Measurements from ENCODE around the gene TSPAN9.

Gene TSPAN9

DNA sequence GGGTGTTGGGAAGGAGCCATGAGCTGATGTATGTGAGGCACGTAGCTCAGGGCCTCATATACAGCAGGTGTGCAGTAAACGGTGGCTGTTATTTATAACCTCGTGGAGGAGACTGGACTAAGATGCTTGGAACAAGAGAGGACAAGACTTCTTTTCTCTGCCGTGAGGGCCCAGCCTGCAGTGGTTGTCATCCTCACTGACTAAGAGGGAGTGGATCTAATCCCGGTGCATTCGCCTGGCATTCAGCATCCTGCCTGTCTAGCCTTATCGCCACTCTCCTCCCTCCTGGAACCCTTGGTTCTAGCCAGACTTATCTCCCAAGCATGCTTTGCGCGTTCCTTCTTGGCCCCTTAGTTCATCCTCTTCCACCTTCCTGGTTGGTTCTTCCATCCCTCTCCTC is 3.9 kb downstream of the TSPAN9 start:
- no peak for DNase-seq

DNA sequence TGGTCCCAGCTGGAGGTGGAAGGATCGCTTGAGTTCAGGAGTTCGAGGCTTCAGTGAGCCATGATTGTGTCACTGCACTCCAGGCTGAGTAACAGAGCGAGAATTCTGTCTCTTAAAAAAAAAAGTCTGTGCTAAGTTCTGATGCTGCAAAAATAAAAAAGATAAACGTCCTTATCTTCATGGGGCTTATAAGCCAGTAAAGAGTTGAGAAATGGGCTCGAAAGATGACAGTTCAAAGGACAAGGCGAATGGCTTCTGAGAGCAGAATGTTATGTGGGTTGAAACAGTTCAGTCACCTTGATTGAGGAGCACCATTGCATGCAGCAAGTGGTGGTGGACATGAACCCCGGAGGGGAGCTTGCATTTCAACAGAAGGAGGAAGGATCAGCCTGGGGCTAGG is 4.7 kb downstream of the TSPAN9 start:
- no peak for DNase-seq

DNA sequence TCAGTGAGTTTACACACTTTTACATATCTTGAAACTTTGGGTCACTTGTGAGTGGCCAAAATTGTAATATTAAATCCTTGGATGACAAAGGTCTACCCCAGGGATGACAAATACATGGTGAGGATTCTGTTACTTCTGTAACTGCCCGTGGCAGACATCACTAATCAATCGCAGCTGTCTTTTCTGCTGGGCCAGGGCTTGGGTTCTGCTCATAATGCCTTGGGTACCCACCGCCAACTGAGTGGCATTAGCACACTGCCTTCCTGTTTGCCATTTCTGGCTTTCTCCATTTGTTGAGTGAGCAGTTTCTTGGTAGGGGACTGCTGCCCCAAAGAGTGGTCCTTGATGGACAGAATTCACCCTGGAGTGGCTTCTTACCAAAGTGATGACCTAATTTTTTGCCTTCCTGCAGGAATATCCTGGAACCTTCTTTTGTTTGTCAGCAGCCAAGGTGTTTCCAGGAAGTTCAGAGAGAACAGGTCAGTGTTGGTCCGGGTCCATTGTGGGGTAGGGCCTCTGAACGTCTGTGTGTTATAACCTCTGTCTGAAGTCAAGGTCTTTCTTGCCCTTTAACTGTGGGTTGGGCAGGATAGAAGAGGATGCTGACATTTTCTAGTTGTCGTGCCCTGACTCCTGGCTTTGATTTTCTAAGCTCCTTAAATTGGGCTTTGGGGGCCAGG is 6.2 kb downstream of the TSPAN9 start:
- no peak for DNase-seq

DNA sequence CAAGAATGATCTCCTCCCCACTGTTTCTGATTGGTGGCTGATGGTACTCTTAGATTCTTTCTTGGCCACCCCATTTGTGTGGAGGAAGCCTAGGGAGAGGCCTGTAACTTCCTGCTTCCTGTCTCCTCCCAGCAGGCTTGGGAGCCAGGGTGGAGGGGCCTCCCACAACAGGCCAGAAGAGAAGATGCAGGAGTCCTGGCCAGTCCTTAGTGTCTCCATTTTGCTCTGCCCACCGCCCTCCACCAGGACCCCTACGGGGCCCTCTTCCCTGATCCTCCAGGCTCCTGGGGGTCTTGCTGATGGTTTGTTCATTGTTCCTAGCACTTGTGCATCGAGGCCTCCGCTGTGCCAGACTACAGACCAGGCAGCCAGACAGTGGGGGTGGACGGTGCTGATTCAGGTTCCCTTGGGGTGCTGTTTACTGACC is 6.8 kb downstream of the TSPAN9 start:
- no peak for DNase-seq

DNA sequence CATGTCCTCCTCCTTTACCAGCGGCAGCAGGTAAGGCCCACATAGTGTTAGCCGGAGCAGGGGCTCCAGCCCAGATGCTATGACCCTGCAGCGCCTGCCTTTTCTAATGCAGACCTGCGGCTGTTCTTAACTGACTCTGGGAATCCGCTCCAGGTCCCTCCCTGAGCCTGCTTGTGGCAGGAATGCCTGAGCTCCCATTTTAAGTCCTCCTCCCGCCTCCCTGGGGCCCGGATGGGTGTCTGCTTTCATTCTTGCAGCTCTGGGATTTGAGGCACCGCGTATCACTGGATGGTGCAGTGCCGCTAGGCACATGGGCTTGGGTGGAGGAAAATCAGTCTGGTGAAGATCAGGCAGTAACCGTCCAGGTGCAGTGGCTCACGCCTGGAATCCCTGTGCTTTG is 7.6 kb downstream of the TSPAN9 start:
- DNase-seq = no peak

DNA sequence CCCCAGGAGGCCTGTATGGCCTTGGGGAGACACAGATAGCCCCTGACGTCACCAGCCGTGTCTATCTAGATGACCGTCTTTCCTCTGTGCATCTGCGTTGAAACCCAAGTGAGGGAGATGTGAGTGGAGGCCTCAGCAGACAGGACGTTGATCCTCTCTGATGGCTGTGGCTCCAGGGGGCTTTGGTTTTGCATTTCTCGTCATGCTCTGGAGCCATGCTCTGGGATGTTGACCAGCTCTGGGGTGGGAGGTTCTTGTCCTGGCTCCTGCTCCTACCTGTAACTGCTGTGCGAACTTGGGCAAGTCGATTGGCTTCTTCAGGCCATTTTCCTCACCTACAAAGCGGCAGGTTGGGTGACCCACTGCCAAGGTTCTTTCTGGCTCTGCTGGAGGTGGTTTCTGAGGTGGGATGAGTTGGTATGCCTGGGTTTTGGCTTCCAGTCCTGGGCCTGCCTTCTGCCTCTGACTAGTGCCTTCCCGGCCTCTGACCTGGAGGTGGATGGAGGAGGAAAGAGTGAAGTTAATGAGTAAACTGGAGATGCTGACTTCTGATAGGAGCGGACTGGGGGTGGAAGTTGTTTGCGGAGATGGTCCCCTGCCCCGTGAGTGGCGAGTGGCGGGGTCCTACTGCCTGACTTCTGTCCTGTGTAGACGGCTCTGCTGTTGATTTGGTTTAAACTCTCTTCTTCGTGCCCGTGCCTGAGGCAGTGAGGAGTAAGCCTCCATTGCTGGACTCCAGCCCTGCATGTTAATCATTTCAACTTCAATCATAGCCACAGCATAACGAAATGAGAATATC is 8.4 kb downstream of the TSPAN9 start:
- DNase-seq = no peak

DNA sequence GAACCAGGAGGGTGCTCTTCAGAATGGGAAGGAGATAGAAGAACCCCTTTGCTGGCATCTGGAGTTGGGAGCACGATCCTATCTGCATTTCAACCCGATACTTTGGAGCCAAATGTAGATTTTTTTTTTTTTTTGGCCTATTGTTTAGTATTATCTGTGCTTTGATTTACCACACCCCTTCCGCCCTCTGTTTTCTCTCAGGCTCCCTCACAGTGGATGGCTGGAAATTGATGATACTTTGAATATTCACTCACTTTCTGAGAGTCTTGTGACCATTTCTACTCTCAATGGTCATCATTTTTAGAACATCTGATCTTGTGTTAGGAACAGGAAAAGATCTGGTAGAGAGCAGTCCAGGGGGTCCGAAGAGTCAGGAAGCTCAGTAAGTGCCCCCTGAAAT is 9.0 kb downstream of the TSPAN9 start:
- no peak for DNase-seq

DNA sequence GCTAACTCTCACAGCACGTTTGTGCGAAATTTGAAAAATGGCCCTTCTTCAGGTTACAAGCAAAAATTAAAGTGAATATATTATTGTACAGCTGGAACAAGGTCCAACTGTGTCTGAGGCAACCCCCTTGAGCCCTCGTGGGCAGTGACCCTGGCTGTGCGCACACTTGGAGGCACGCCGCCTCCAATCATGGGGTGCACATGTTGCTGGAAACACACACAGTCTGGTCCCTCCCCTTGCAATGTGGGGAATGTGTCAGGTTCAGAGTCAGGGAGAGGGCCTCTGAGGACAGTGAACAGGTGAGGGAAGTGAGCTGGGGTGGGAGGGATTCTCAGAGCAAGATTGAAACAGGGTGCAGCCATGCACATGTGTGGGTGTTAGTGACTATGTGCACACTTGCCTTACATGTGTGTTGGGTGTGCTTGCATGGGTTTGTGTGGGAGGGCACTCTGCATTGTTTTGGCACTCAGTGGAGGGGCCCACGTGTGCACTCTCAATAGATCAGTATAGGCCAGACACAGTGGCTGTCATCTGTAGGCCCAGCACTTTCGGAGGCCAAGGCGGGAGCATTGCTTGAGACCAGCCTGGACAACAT is 9.6 kb downstream of the TSPAN9 start:
- DNase-seq = no peak

DNA sequence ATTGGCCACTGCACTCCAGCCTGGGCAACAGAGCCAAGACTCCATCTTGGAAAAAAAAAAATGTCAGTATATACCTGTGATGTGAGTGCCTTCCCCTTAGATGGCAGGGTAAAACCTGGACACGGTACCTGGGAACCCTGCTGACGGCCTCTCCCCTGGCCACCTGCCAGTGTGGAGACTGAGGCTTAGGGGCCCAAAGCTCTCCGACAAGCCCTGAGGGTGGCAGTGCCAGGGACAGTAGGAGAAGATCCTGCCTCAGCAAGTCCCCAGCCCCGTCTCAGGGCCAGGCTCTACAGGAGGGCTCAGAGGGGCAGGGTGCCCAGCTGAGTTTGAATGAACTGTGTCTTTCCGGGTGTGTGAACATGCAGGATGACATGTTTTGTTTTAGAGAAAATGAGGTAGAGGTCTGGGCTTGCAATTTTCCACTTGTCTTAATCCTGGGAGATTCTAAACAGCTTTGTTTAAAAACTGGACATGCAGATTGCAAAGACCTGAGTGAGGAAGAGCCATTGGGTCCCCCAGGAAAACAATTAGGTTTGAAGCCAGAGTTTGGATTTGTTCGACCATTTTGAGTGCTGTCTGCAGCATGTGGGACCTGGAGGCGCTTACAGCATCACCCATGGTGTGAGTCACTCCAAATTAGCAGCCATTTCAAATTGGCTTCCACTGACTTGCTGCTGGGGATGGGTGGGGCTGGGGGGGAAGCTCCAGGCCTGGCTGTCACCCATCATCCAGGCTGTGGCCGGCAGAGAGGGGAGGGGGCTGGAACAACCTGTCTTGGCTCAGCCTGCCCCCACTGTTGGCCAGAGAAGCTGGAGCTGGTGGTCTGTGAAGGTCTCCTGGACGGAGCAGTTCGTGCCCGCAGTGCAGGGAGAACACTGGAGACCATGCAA is 10.8 kb downstream of the TSPAN9 start:
- no peak for DNase-seq

DNA sequence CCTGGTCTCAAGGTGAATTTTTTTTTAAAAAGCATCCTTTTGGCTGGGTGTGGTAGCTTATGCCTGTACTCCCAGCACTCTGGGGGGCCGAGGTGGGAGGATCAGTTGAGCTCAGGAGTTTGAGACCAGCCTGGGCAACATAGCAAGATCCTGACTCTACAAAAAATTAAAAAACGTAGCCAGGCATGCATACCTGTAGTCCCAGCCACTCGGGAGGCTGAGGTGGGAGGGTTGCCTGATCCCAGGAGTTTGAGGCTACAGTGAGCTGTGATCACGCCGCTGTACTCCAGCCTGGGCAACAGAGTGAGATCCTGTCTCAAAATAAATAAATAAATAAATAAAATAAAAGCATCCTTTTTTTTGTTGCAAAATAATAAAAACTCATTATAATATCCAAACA is 12.4 kb downstream of the TSPAN9 start:
- DNase-seq = no peak

DNA sequence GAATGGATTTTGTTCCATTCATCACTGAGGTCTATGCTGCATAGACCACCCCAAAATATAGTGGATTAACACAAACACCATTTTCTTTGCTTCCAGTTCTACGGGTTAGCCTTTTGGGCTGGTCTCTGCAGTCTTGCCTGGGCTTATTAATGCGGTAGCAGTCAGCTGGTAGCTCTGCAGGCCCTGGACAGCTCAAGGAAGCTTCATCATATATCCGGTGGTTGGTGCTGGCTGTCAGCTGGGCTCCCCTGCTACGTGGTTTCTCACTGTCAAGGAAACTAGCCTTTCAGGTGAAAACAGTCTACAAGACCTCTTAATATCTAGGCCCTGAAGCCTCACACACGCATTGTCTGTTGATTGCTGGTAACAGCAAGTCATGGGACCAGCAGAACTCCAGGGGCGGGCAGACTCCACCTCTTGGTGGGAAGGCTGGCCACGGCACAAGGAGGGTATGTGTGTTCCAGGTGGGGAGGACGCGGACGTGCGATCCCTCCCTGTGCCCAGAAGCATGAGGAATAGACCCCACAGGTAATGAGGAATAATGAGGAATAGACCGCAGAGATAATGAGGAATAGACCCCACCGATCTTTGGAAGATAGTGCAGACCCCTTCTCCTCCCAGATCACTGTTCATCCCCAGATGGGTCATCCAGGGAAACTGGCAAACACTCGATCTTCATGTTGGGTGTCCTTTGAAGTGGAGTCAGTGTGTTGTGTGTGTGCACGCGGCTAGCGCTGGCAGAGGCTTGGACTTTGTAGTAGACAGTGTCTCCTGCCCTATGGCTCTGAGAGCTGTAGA is 13.3 kb downstream of the TSPAN9 start:
- no peak for DNase-seq

DNA sequence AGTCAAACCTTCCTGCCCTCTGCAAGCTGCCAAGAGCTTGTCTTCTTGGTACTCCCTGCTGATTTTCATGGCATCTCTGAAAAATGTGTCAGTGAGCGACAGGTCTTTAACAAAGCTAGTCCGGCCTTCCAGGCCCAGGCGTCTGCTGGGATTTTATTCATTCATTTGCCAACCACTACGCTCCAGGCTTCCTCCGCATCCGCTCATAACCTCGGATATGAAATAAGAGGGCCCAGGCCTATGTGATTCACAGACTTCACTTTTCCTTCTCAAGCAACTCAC is 13.8 kb downstream of the TSPAN9 start:
- no peak for DNase-seq

DNA sequence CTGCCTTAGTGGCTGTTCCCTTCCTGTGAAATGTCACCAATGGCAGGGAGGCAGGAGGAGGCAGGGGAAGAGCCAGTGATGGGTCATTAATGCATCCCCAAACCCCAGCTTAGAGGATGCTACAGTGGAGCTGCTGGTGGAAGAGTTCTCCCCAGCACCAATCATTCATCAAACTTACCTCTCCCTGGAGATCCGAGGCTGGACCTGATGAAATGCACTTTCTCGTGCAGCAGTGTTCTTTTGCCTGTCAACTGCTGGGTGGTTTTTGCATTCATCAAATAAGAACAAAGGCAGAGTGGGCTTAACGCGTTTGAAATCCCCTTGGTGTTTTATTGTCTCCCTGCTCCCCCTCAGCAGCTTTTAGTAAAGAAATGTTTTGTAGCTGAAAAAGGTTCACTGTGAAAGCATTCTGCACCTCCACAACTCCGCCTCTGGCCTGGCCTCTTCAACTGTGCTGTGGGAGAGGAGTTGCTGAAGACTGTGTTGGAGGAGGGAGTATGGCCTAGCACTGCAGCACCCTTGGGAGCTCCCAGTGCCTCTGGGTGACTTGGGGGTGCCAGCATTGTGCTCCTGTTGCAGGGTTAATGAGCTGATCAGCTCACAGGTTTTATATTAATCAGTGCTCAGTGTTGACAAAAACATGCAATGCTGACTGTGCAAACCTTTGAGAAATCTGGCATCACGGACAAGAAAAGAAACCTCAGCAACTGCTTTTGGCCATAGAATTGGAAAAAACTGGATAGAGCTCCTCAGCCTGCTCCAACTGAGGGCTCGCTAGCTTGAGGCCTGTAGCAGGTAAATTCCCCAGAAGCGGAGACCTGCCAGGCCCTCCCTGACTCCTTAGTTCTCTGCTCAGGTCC is 14.4 kb downstream of the TSPAN9 start:
- no peak for DNase-seq

DNA sequence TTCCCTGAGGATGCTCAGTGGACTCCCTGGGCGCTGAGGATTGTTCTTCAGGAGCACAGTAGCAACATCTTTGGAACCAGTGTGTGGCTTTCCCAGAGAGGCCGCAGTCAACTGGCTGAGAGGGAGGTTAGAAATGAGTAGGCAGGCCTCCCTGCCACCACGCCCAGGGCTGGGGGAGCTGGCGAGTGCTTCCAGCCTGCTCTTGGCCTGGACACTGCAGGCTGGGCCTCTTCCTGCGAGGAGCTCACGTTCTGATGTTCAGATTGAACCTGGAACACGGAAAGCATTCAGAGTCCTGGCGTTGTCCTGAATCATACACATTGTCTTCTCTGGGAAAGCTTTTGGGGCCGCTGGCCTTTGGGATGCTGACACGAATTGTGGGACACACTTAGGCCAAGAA is 15.6 kb downstream of the TSPAN9 start:
- DNase-seq = no peak

DNA sequence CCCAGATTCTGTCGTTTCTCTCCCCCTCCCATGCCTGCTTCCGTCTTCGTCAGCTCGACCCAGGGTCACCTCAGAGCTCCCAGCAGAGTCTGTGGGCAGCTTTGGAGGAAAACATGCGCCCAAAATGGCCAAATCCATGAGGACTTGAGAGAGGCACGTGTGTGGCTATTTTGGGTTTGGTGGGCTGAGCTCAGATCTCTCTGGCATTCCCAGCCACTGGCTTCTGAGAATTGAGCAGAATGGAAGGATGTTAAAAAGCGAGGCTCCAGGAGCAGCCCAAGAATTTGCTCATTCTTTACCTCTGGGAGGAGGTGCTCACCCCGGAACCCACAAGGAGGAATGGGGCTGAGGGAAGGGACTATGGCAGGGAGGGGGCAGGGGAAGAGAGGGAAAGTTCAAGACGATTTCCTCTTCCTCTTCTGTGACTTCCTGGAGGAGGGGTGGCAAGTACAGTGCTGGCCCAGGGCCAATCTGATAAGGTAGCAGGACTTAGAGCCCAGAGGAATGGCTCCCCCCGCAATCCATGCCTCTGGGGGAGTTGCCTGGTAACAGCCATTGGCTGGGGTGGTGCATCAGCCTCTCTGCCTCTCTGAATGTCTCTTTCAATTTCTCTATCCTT is 20.1 kb downstream of the TSPAN9 start:
- DNase-seq = no peak

DNA sequence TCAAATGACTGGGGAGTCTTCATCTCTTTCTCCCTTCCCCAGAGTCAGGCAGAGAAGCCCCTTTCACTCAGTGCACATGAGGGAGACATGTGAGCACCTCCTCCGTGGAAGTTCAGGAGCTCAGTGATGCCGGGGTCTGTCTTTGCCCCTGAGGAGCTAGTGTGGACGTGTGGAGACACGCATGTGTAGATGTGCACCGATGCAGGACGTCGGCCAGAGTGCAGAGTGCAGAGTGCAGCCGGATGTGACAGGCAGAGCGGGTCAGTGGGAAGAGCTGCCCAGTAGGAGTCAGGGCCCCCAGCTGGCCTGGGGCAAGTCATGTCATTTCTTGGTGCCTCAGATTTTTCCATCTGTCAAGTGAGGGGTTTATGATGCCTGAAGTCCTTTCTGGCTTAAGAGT is 20.7 kb downstream of the TSPAN9 start:
- no peak for DNase-seq

DNA sequence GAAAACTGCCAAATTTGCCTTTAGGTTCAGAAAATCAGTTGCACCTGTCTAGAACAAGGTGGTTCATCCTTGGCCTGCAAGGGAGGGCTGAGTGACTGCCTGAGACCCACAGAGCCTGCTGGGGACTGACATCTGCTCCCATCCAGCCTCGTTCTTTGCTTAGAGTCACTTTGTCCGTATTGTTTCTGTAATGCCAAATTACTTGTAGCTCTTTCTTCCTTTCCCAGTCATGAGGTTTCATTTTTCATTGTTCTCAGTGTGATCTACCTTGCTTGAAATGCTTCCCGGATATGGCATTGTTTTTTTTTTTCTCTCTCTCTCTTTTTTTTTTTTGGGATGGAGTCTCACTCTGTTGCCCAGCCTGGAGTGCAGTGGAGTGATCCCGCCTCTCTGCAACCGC is 21.3 kb downstream of the TSPAN9 start:
- DNase-seq = no peak

DNA sequence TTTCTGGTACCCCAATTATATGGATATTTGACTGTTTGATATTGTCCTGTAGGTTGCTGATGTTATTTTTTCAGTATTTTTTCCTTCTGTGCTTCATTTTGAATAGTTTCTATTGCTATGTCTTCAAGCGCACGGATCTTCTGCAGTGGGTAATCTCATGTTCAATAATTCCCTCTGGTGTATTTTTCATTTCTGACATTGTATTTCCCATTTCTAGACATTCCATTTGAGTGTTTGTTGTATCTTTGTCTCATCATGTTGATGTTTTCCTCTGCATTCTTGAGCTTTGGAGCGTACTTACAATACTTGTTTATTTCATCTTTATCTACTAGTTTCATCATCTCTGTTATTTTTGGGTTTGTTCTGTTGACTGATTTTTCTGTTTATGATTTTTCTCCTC is 22.0 kb downstream of the TSPAN9 start:
- DNase-seq = no peak

DNA sequence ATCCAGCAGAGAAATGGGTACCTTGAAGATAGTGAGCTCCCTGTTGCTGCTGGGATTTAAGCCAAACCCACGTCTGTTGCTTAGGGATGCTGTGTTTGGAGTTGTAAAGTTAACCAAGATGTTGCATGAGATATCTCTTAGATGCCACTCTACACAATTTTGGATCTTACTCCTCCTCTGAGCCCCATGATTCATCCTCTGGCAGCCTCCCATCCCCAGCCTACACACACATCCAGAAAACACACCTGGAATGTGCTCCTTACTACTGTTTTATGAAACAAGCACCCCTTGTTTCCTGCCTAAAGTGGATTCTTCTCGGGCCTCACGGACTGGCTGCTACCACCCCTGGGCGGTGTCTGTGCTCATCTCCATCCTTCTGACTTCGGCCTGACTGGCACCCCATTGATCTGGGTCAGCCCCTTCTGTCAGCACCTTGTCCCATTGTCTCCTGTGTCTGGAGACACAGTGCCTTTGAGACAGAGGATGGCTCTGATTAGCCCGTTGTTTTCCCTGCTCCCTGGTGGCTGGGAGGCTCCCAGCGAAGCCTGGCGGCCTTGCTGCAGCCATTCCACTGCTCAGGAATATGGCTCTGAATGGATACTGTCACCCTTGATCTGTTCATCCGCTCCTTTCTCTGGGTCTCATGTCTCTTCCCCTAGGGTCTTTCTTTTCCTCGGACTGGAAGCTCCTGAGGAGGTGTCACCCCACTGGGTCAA is 24.3 kb downstream of the TSPAN9 start:
- no peak for DNase-seq

DNA sequence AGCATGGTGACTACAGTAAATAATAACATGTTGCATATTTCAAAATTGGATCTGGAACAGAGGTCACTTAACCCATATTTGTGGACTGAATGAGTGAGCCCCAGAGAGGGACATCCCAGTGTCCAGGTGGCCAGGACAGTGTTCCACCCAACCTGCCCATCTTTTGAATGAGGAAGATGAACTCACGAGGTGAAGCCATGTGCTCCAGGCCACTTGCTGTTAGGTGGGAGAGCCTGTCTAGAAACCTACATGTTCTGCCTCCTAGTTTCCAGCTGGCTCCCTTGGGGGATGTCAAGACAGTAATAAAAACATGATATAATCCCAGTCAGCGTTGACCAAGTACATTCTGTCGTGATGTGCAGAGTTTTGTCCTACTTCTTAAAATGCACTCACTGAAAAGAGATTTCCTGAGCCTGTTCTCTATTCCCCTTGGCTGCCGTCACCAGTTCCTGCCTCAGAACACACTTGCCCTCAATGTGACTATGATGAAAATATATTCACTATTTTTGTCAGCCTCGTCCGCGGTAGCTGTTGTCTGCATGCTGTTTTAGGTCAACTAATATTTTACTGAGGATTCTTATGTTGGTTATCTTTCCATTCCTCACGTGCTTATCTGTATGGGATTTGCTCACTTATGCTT is 25.7 kb downstream of the TSPAN9 start:
- no peak for DNase-seq

Measured in SHP77 (cell line).